ENCODE measurements around the gene IL1R2.

- no peak for TF ChIP-seq EZH2 (IDR thresholded peaks at IDR 0.05)
- TF ChIP-seq POLR2AphosphoS5 (IDR thresholded peaks at IDR 0.05; ENCODE audit: borderline replicate concordance, low read depth, low read length), result no peak
- TF ChIP-seq FOXP2 (optimal IDR thresholded peaks at IDR 0.05; ENCODE audit: control extremely low read depth, extremely low read length, insufficient read depth), result no peak
Measured at GRCh38 chr2:102050854-102051391, 59.2 kb downstream of the IL1R2 start.
